OCI-LY3 (cell line): ENCODE measurements around the gene RFWD3.

ENCODE experiments used
- H2AFZ ChIP-seq: fragments of 200-600, 300-600 bp; shearing (Covaris generic); 2 replicates; pipeline ENCODE4 v1.6.0; 2014; ENCODE audit warnings: antibody characterized with exemption, low read depth, low read length
- H3K27ac ChIP-seq: fragments of 200-600, 300-600 bp; sonication (generic); 2 replicates; pipeline ENCODE4 v1.5.1; 2014; ENCODE audit warnings: mild to moderate bottlenecking, low read length, moderate library complexity, mixed read lengths
- H3K27me3 ChIP-seq: fragments of 200-600, 300-600 bp; sonication (generic); 2 replicates; pipeline ENCODE4 v1.6.1; 2014; ENCODE audit warnings: low read depth, low read length, mixed read lengths
- H3K36me3 ChIP-seq: fragments of 200-600, 300-600 bp; sonication (generic); replicated peaks from 2 replicates; pipeline ENCODE3; 2014; ENCODE audit warnings: low read depth, low read length, mixed read lengths
- H3K4me1 ChIP-seq: fragments of 300-600, 200-600 bp; sonication (generic); 2 replicates; pipeline ENCODE4 v1.6.1; 2014; ENCODE audit warnings: low read length, mixed read lengths
- H3K4me2 ChIP-seq: fragments of 200-600, 300-600 bp; sonication (generic); 2 replicates; pipeline ENCODE4 v1.6.1; 2014; ENCODE audit warnings: low read length, mixed read lengths
- H3K4me3 ChIP-seq: fragments of 300-600, 200-600 bp; sonication (generic); 2 replicates; pipeline ENCODE4 v1.5.1; 2014; ENCODE audit warnings: antibody characterized with exemption, mild to moderate bottlenecking, low read length, moderate library complexity
- H3K79me2 ChIP-seq: fragments of 300-600, 200-600 bp; shearing (Covaris generic); 2 replicates; pipeline ENCODE4 v1.6.1; 2014; ENCODE audit warnings: mild to moderate bottlenecking, low read length, mixed read lengths
- H3K9ac ChIP-seq: fragments of 300-600, 200-600 bp; shearing (Covaris generic); 2 replicates; pipeline ENCODE4 v1.6.0; 2014; ENCODE audit warnings: mild to moderate bottlenecking, low read length, moderate library complexity
- H3K9me3 ChIP-seq: fragments of 200-600, 300-600 bp; shearing (Covaris generic); 2 replicates; pipeline ENCODE4 v1.6.1; 2014; ENCODE audit warnings: low read length, mixed read lengths; ENCODE audit not compliant: insufficient read depth
- H4K20me1 ChIP-seq: fragments of 200-600, 300-600 bp; sonication (generic); 2 replicates; pipeline ENCODE4 v1.6.1; 2016; ENCODE audit warnings: low read length, mixed read lengths; ENCODE audit not compliant: insufficient read depth
- CTCF ChIP-seq: fragments of 200-600, 300-600 bp; sonication (generic); IDR thresholded peaks from 2 replicates; pipeline ENCODE4 v1.5.1; 2014; ENCODE audit warnings: antibody characterized with exemption, low read length, low read depth
- EZH2phosphoT487 ChIP-seq: fragments of 200-600 bp; shearing (Covaris generic); IDR thresholded peaks from 2 replicates; pipeline ENCODE4 v1.6.1; 2018; ENCODE audit warnings: antibody characterized with exemption, mixed run types, low read depth

RFWD3 gene

DNA sequence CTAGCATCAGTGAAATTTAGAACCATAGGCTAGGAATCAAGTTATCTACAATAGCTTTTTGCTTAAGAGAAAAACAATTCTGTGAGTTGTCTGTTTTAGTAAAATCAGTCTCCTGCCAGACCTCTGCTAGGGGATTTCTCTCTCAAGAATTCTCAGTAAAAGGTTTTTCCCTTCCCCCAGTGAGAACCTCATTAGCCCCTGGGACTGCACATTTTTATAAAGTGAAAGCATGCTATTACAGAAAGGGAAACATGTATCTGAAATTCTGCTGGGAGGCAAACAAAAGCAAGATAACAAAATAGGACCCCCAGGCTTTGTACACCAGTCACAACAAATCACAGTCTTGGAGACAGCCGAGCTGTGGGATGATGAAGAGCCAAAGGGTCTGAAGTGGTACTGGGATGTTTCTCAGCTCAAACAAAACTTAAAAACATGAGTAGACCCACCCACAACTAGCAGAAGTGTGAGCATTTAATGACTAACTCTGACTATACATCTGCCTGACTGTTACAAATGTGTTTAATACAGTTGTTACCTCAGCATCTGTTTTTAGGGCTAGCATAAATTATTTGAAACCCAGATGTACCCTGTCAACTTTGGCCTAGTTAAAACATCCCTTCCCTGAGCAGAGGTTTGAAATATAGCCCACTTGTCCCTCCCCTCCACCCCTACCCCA is 39.8 kb downstream of the RFWD3 start:
- Histone ChIP-seq H3K9me3 (no peaks in the 10 kb centered on the region), H3K4me2 (peak overlapping the region; percentile 60), H3K4me1 (peaks cover 49% of the 10 kb centered on the region), H4K20me1 (0 out of 2 replicates have a peak, but pooled peaks cover 3% of the 10 kb centered on the region), H3K27me3 (no peaks in the 10 kb centered on the region), H3K4me3 (peak overlapping the region; percentile 52), H2AFZ (no peak overlapping the region), H3K9ac (peak overlapping the region; percentile 59), H3K79me2 (peaks cover 53% of the 10 kb centered on the region), H3K27ac (peak overlapping the region; percentile 97), H3K36me3 (peaks cover 73% of the 10 kb centered on the region)
- no peak for TF ChIP-seq CTCF
- TF ChIP-seq EZH2phosphoT487 = no peak

DNA sequence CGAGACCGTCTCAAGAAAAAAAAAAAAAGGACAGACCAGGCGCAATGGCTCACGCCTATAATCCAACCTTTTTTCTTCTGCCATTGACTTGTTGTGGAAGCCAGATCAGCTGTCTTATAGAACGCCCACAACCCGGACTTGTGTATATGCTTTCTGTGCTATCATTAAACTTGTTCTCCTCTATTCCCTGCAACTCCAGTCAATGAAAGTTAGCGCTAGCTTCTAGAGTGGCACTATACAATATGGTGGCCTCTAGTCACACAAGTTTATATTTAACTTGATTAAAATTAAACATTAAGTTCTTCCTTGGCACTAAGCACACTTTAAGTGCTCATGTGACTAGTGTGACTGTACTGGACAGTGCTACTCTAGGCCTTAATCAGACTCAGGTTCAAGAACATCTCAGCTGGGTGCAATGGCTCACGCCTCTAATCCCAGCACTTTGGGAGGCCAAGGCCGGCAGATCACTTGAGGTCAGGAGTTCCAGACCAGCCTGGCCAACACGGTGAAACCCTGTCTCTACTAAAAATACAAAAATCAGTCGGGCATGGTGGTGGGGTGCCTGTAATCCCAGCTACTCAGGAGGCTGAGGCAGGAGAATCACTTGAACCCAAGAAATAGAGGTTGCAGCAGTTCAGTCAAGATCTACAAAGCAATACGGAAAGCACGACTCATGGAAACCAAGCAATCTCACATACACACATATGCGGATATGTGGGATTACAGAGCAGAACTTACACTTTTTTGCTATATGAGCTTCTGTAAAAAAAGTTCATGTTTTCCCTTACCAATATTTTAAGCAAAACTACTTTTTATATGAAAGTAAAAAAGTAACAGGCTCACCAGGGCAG is 41.0 kb downstream of the RFWD3 start:
- no peaks in the 10 kb centered on the region for H3K27me3 ChIP-seq
- TF ChIP-seq CTCF = no peak
- no peak for TF ChIP-seq EZH2phosphoT487
- H3K4me2 ChIP-seq = peak overlapping the region; percentile 60
- H3K4me3 ChIP-seq = peak overlapping the region; percentile 32
- no peaks in the 10 kb centered on the region for H3K9me3 ChIP-seq
- H3K27ac ChIP-seq = peak overlapping the region; percentile 97
- peaks cover 68% of the 10 kb centered on the region for H3K36me3 ChIP-seq
- peak overlapping the region; percentile 27 for H3K9ac ChIP-seq
- no peak overlapping the region for H2AFZ ChIP-seq
- H3K79me2 ChIP-seq = peaks cover 48% of the 10 kb centered on the region
- H4K20me1 ChIP-seq = 0 out of 2 replicates have a peak, but pooled peaks cover 3% of the 10 kb centered on the region
- H3K4me1 ChIP-seq = peaks cover 49% of the 10 kb centered on the region

DNA sequence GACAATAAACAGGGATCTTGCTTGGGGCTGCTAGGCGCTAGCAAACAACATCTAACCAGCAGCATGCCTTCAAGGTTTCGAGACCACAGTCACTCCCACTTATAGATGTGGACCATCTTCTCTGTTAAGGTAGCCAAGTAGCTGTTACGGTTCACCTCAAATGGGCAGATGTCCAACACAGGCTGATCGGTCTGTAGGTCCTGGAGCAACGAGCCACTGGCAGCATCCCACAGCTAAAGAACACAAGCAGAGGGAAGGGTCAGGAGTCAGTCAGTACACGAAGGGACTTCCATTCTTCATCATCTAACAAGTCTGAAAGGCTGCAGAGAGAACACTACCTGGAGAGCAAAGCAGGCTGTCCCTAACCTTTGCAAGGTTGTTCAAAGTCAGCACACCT is 42.8 kb downstream of the RFWD3 start:
- H3K27me3 ChIP-seq = no peaks in the 10 kb centered on the region
- peaks cover 33% of the 10 kb centered on the region for H3K4me1 ChIP-seq
- no peak overlapping the region for H3K4me2 ChIP-seq
- TF ChIP-seq CTCF = no peak
- TF ChIP-seq EZH2phosphoT487 = no peak
- H2AFZ ChIP-seq = no peak overlapping the region
- no peaks in the 10 kb centered on the region for H3K9me3 ChIP-seq
- H3K79me2 ChIP-seq = peaks cover 32% of the 10 kb centered on the region
- no peak overlapping the region for H3K4me3 ChIP-seq
- H3K36me3 ChIP-seq = peaks cover 62% of the 10 kb centered on the region
- H3K27ac ChIP-seq = 0 out of 2 replicates have a peak overlapping the region, but pooled peaks have one; percentile 1
- 0 out of 2 replicates have a peak, but pooled peaks cover 3% of the 10 kb centered on the region for H4K20me1 ChIP-seq
- H3K9ac ChIP-seq = no peak overlapping the region
